HepG2 (cell line): ENCODE measurements around the gene VTN. TPM values are rescaled to one million over a fixed set of nuclear protein-coding genes. Genes with fewer than 3 reads are reported as not detected.
A peak's percentile ranks its signal among the peaks of the same experiment; 100 is the strongest.

Experiments used
- BORCS8-MEF2B ChIP-seq: sonication (generic); formaldehyde crosslinking; IDR thresholded peaks from 2 replicates; pipeline ENCODE4 v1.8.0; 2022; ENCODE audit warnings: mild to moderate bottlenecking, missing genetic modification reagents
- CHD4 ChIP-seq: fragments of 200-600 bp; sonication (generic); IDR thresholded peaks from 2 replicates; pipeline ENCODE4 v1.7.0; 2017; ENCODE audit warnings: mild to moderate bottlenecking, low read length, borderline replicate concordance
- CREB1 ChIP-seq, 2 experiments: fragments of 450-650 bp in 1 of 2; IDR thresholded peaks; 2 replicates each; pipeline ENCODE4 v1.6.1; 2016 to 2017; ENCODE audit warnings: control low read depth in 1 of 2, mild to moderate bottlenecking in 1 of 2, missing compliant biosample characterization in 1 of 2, missing genetic modification characterization in 1 of 2
- ETV6 ChIP-seq: sonication (generic); formaldehyde crosslinking; conservative IDR thresholded peaks from 2 replicates; pipeline ENCODE4 v1.4.0; 2020; ENCODE audit warnings: missing genetic modification reagents
- HNRNPL ChIP-seq: fragments of 200-400 bp; formaldehyde crosslinking; IDR thresholded peaks from 2 replicates; pipeline ENCODE4 v1.6.1; 2017; ENCODE audit warnings: mild to moderate bottlenecking, low read depth, low read length
- MIXL1 ChIP-seq: IDR thresholded peaks from 2 replicates; pipeline ENCODE4 v1.6.1; 2016
- MLLT10 ChIP-seq: sonication (generic); formaldehyde crosslinking; IDR thresholded peaks from 2 replicates; pipeline ENCODE4 v1.4.0; 2020; ENCODE audit warnings: missing genetic modification reagents
- MLX ChIP-seq: IDR thresholded peaks from 2 replicates; pipeline ENCODE4 v1.6.1; 2016
- NRL ChIP-seq: sonication (generic); formaldehyde crosslinking; IDR thresholded peaks from 2 replicates; pipeline ENCODE4 v1.5.0; 2020; ENCODE audit warnings: missing genetic modification reagents, mild to moderate bottlenecking, moderate library complexity, borderline replicate concordance
- TFAP4 ChIP-seq: sonication (generic); IDR thresholded peaks from 2 replicates; pipeline ENCODE4 v1.6.1; 2016; ENCODE audit warnings: low read depth, borderline replicate concordance
- TRIM24 ChIP-seq: sonication (generic); formaldehyde crosslinking; IDR thresholded peaks from 2 replicates; pipeline ENCODE4 v1.8.0; 2022; ENCODE audit warnings: mild to moderate bottlenecking, missing genetic modification reagents
- XBP1 ChIP-seq: sonication (generic); formaldehyde crosslinking; IDR thresholded peaks from 2 replicates; pipeline ENCODE4 v1.5.0; 2020; ENCODE audit warnings: missing genetic modification reagents
- YY1 ChIP-seq: IDR thresholded peaks from 2 replicates; pipeline ENCODE4 v1.6.1; 2011; ENCODE audit warnings: low read length, low read depth, moderate library complexity, mild to moderate bottlenecking; ENCODE audit not compliant: insufficient read depth, insufficient replicate concordance
- ZBTB39 ChIP-seq: sonication (generic); formaldehyde crosslinking; IDR thresholded peaks from 2 replicates; pipeline ENCODE4 v1.5.0; 2020; ENCODE audit warnings: missing genetic modification reagents
- ZFP62 ChIP-seq: sonication (generic); formaldehyde crosslinking; IDR thresholded peaks from 2 replicates; pipeline ENCODE4 v1.4.0; 2020; ENCODE audit warnings: missing genetic modification reagents
- ZMYM4 ChIP-seq: sonication (generic); formaldehyde crosslinking; IDR thresholded peaks from 2 replicates; pipeline ENCODE4 v1.8.1; 2023; ENCODE audit warnings: mild to moderate bottlenecking, missing genetic modification reagents
- ZNF260 ChIP-seq: sonication (generic); formaldehyde crosslinking; IDR thresholded peaks from 2 replicates; pipeline ENCODE4 v1.4.0; 2020; ENCODE audit warnings: missing genetic modification reagents, low read depth, mild to moderate bottlenecking, borderline replicate concordance
- ZNF282 ChIP-seq: fragments of 450-650 bp; IDR thresholded peaks from 2 replicates; pipeline ENCODE4 v1.6.1; 2018; ENCODE audit not compliant: partially characterized antibody
- ZNF501 ChIP-seq: sonication (generic); formaldehyde crosslinking; IDR thresholded peaks from 2 replicates; pipeline ENCODE4 v1.5.1; 2020; ENCODE audit warnings: mild to moderate bottlenecking, moderate library complexity, missing genetic modification reagents
- ZNF616 ChIP-seq: sonication (generic); formaldehyde crosslinking; IDR thresholded peaks from 2 replicates; pipeline ENCODE4 v1.5.0; 2020; ENCODE audit warnings: low read depth, mild to moderate bottlenecking, missing genetic modification reagents
- ZNF670 ChIP-seq: sonication (generic); formaldehyde crosslinking; IDR thresholded peaks from 2 replicates; pipeline ENCODE4 v1.8.0; 2022; ENCODE audit warnings: mild to moderate bottlenecking, missing genetic modification reagents, borderline replicate concordance
- ZNF720 ChIP-seq: sonication (generic); formaldehyde crosslinking; IDR thresholded peaks from 2 replicates; pipeline ENCODE4 v1.4.0; 2020; ENCODE audit warnings: missing genetic modification reagents
- polyA plus RNA-seq, 8 experiments: library from polyadenylated mRNA; depleted of rRNA in 3 of 8; stranded (reverse) in 7 of 8; unstranded in 1 of 8; fragments of >200 nt; fragmentation: Illumina TruSeq in 4 of 8; extraction: Trizol in 4 of 8; gene quantifications; 2 replicates each; pipeline versions ENCODE4 v1.2.1 to v1.2.3, GENCODE V29; 2011 to 2016; ENCODE audit warnings: low read depth in 4 of 8, missing spikeins in 1 of 8, mixed read lengths in 1 of 8; ENCODE audit not compliant: insufficient read depth in 1 of 8
- total RNA-seq, 5 experiments: library from RNA; depleted of rRNA; stranded (reverse); fragments of >200 nt; fragmentation: Illumina TruSeq; extraction: Trizol; gene quantifications; 2 replicates each; pipeline ENCODE4 v1.2.3, GENCODE V29; 2016; ENCODE audit warnings: low read depth in 1 of 5
- TF ChIP-seq, protein P1 (sequence below): sonication (generic); formaldehyde crosslinking; IDR thresholded peaks from 2 replicates; pipeline ENCODE4 v1.5.1; 2020; ENCODE audit warnings: mild to moderate bottlenecking, missing genetic modification reagents, borderline replicate concordance
- TF ChIP-seq, protein P2 (sequence below): sonication (generic); formaldehyde crosslinking; IDR thresholded peaks from 2 replicates; pipeline ENCODE4 v1.4.0; 2020; ENCODE audit warnings: missing genetic modification reagents, borderline replicate concordance

VTN gene
- total and polyA plus RNA-seq, 2 of the 13 experiments (the other 11 are each of a cell fraction or from before 2014, with no cell fraction given) = 108 to 131 TPM

DNA sequence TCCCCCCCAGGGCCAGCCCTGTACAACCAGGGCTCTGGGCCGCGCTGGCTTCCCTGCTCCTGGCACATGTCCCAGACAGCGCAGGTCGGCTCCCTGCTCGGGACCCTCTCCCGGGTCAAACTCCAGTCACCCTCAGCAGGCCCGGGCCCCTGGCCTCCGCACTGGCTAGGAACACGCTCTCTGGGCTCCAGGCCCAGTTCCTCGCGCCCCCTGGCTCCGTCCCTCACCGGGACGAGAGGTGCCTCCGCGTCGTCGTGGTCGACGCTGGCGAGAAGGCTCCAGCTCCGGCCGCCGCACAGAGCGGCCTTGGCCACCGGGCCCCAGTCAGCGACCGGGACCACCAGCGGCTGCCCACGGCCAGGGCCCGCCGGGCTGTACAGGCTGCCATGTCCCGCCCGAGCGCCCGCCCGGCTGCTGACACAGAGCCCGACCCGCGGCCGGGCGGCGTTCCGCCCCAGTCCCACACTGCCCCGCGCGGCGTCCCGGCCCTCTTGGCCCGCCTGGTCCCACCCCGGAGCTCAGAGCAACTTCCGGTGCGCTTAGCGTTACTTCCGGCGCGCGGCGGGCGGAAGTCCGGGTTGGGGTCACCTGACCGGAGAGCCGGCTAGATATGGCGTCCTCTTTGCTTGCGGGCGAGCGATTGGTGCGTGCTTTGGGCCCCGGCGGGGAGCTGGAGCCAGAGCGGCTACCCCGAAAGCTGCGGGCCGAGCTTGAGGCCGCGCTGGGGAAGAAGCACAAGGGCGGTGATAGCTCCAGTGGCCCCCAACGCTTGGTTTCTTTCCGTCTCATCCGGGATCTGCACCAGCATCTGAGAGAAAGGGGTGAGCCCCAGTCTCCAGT lies 12.8 kb downstream of the VTN start, which contains the start of gene POLDIP2 (continued):
- no peak for TF ChIP-seq MLX
- peak; percentile 94 for TF ChIP-seq ZNF501
- TF ChIP-seq ZNF720 (CRISPR knock-in tag) = no peak
- TF ChIP-seq ZNF616 = no peak
- TF ChIP-seq ETV6 (CRISPR knock-in tag) = peak; percentile 86
- TF ChIP-seq NRL (CRISPR knock-in tag) = no peak
- TF ChIP-seq BORCS8-MEF2B (CRISPR knock-in tag) = peak; percentile 91
- no peak; the same call in 1 of the 2 replicates for TF ChIP-seq ZFP62 (CRISPR knock-in tag)
- no peak for TF ChIP-seq CHD4
- no peak for TF ChIP-seq TRIM24 (CRISPR knock-in tag)
- TF ChIP-seq HNRNPL = no peak
- peak; percentile 76 for TF ChIP-seq MIXL1
- TF ChIP-seq XBP1 (CRISPR knock-in tag) = no peak
- TF ChIP-seq, protein P1, sequence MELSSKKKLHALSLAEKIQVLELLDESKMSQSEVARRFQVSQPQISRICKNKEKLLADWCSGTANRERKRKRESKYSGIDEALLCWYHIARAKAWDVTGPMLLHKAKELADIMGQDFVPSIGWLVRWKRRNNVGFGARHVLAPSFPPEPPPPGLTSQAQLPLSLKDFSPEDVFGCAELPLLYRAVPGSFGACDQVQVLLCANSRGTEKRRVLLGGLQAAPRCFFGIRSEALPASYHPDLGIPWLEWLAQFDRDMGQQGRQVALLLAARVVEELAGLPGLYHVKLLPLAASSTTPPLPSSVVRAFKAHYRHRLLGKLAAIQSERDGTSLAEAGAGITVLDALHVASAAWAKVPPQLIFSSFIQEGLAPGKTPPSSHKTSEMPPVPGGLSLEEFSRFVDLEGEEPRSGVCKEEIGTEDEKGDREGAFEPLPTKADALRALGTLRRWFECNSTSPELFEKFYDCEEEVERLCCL = no peak
- TF ChIP-seq, protein P2, sequence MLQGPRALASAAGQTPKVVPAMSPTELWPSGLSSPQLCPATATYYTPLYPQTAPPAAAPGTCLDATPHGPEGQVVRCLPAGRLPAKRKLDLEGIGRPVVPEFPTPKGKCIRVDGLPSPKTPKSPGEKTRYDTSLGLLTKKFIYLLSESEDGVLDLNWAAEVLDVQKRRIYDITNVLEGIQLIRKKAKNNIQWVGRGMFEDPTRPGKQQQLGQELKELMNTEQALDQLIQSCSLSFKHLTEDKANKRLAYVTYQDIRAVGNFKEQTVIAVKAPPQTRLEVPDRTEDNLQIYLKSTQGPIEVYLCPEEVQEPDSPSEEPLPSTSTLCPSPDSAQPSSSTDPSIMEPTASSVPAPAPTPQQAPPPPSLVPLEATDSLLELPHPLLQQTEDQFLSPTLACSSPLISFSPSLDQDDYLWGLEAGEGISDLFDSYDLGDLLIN (CRISPR knock-in tag) = no peak
- no peak for TF ChIP-seq ZNF282
- TF ChIP-seq TFAP4 = peak; percentile 51; the same call in 1 of the 2 replicates
- peak; percentile 61; the same call in 1 of the 2 replicates for TF ChIP-seq ZBTB39 (CRISPR knock-in tag)
- no peak for TF ChIP-seq ZNF260 (CRISPR knock-in tag)
- peak; percentile 96 for TF ChIP-seq YY1
- TF ChIP-seq MLLT10 (CRISPR knock-in tag) = no peak
- TF ChIP-seq ZNF670 (CRISPR knock-in tag) = peak; percentile 72; the same call in 1 of the 2 replicates
- TF ChIP-seq CREB1 (IDR thresholded peaks at IDR 0.05) = peak; percentile 59; the same call in 1 of the 2 replicates
- peak; percentile 88 for TF ChIP-seq CREB1 (CRISPR knock-in tag; IDR thresholded peaks at IDR 0.05)
- TF ChIP-seq ZMYM4 (CRISPR knock-in tag) = peak; percentile 74; the same call in 1 of the 2 replicates
